Subcutaneous adipose tissue (tissue), 4 donors: ENCODE results near the gene MYO3B. TPM values are rescaled to one million over a fixed set of nuclear protein-coding genes. Genes with fewer than 3 reads are reported as not detected.

Experiments
- total RNA-seq, 4 donors: library from RNA; depleted of rRNA; stranded (reverse); fragments of >200 nt; gene quantifications; one replicate each; pipeline ENCODE4 v1.1.0, GENCODE V29; 2016
- TF ChIP-seq, protein P1 (sequence below): fragments of 450-650 bp; IDR thresholded peaks from one replicate; pipeline ENCODE4 v1.5.1; 2016; ENCODE audit warnings: low read depth, mild to moderate bottlenecking, control low read depth, antibody characterized with exemption, moderate library complexity

The MYO3B gene
- total RNA-seq, 4 donors from 2014 or later = 0.17 TPM; not detected in 3

DNA sequence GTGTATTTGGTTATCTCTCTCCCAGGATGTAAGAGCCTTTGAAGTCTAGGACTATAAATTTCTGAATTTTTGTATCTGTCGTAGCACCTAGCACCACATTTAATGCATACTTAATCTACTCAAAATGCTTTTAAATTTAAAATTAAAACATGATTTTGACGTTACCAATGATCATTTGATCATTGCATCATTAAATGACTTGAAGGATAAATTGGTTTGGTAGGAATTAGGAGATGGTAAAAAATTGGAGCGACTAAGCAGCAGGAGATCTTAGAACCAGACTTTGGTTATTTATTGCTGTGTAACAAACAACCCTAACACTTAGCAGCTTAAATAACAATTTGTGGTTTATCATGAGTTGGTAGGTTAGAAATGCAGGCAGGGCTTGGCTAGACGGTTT is 84.9 kb downstream of the MYO3B start:
- TF ChIP-seq, protein P1, sequence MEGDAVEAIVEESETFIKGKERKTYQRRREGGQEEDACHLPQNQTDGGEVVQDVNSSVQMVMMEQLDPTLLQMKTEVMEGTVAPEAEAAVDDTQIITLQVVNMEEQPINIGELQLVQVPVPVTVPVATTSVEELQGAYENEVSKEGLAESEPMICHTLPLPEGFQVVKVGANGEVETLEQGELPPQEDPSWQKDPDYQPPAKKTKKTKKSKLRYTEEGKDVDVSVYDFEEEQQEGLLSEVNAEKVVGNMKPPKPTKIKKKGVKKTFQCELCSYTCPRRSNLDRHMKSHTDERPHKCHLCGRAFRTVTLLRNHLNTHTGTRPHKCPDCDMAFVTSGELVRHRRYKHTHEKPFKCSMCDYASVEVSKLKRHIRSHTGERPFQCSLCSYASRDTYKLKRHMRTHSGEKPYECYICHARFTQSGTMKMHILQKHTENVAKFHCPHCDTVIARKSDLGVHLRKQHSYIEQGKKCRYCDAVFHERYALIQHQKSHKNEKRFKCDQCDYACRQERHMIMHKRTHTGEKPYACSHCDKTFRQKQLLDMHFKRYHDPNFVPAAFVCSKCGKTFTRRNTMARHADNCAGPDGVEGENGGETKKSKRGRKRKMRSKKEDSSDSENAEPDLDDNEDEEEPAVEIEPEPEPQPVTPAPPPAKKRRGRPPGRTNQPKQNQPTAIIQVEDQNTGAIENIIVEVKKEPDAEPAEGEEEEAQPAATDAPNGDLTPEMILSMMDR = no peak

DNA sequence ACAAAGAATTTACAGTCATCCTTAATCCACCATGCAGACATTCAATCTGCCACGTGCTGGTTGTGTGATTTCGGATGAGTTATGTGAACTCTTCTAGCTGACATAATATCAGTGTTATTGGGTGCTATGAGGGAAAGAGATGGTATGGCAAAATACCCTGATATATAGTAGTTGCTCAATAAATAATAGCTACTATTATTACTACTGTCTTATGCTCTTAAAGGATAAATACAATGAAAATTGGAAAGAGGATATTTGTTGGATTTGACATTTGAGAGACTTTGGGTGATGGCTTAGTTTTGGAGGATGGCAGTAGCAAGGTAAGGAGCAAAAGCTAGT is 86.5 kb downstream of the MYO3B start:
- TF ChIP-seq, protein P1 = no peak

DNA sequence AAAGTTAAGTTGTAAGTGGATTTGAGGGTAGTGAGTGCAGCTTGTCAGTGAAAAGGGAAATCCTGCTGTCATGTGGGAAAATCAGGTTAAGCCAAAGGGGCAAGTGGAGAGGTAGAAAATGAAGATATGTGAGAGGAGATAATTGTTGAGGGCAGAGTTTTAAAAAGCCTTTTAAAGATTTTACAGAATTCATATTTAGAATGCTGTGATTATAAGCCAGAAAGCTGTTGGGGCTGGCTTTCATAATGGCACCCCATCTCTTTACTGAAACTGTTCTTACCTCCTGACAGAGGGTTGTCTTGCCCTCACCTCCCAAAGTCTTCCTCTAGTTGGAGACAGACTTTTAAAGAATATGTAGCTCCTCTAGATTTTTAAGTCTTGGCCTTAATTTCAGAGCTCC is 86.9 kb downstream of the MYO3B start:
- TF ChIP-seq, protein P1 = no peak

DNA sequence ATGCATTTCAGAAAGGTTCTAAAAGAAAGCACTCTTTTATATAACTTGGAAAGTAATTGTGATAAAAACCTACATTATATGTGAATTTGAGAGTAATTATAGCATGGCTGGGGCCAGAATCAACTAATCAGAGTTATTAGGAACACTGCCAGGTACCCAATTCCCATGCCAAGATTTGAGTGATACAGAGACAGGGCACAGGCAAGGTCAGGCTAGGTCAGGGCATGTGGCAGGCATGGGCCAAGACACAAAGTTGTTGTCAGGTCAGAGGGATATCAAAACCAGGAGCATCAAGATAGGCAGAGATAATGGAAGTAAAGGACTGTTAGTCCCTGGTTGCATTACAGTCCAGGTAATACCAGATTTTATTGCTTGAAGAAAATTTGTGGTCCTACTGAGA is 87.4 kb downstream of the MYO3B start:
- TF ChIP-seq, protein P1 = no peak

DNA sequence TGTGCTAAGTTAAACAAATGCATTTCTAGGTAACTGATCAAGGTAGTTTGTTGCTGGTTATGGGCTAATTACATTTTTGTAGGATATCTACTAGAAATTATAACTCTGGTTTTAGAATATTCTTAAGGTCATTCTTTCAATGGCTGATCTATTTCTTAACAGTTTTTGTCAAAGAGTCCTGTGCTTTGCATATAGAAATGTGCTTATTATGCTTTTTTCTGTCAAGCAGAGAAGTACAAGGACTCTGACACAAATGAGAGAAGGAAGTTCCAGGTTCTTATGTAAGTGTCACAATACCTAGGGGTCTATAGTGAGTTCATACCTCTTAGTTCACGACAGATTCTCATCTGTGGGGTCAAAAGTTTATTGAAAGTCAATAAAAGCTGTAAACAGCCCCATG is 88.4 kb downstream of the MYO3B start:
- TF ChIP-seq, protein P1 = no peak

DNA sequence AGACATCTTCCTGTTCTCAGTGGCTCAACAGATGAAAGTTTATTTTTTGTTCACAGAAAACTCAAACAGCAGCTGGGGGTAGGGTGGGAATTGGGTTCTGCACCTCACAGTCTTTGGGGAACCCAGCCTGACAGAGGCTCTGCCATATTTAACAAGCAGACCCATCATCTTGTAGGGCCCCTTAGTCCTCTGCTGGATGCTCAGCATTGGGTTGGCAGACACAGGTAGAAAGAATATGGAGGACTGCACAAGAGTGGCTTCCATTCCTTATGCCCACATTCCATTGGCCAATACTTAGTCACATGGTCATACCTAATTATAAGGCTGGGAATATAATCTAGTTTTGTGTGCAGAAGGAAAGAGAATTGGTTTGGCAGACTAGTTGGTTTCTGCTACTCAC is 89.1 kb downstream of the MYO3B start:
- TF ChIP-seq, protein P1 = no peak

DNA sequence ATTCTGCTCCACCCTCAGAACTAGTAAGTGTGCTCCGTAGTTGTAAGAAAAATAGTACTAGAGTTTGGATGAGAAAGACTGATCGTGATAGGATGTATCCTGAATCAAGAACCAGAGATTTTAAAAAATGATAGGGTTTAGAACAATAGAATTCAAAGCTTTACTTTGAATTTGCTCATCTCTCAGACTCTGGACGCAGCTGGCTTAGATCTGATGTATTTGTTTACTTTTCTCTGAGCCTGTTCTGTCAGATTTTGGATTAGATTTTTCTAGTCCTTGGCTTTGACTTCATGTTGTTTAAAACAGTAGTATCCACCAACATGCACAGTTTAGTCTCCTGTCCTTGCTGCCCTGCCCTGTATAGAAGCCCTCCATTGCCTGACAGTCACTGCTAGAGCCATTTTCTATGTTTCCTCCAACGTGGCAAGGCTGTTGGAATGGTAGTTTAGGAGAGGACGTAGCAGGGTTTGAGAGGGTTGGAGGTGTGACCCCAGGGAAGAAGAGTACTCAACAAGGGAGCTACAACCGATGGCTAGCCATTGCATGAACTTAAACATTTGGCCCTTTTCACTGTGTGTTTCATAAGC is 92.4 kb downstream of the MYO3B start:
- TF ChIP-seq, protein P1 = no peak
